PC-3 (cell line): ENCODE measurements around the gene RABGEF1. TPM values are rescaled to one million over a fixed set of nuclear protein-coding genes. Genes with fewer than 3 reads are reported as not detected.
"Not testable (repeated sequence)": the region's sequence is repeated elsewhere in the genome, so short reads cannot be mapped to it uniquely, and the experiment has no call there.

Experiments used
- ATAC-seq: fragments of 200-7000 bp; cut with Tn5 transposase; 2 replicates; pipeline ENCODE4 v1.9.1; 2020; ENCODE audit warnings: mild to moderate bottlenecking, moderate library complexity
- BruUV-seq: library from RNA; stranded (reverse); fragments of 400-500 nt; replicated peaks from 2 replicates; lab custom pipeline; 2021; lab: Mats Ljungman, UMichigan
- CTCF ChIA-PET: fragments of 300-600 bp; sonication (Branson Sonifier 250); formaldehyde crosslinking; loops from one replicate; lab custom pipeline; 2022; ENCODE audit warnings: antibody characterized with exemption; lab: Charles Lee
- POLR2A ChIA-PET: fragments of 300-600 bp; sonication (Branson Sonifier 250); formaldehyde crosslinking; loops from one replicate; lab custom pipeline; 2022; ENCODE audit warnings: antibody characterized with exemption; ENCODE audit not compliant: unreplicated experiment; lab: Charles Lee
- DNase-seq: peaks from one replicate; pipeline ENCODE4 v3.0.0-alpha.2; 2015
- H2AFZ ChIP-seq: fragments of 300-600 bp; sonication (generic); 2 replicates; pipeline ENCODE4 v1.6.0; 2016; ENCODE audit warnings: antibody characterized with exemption, low read length
- H3F3A ChIP-seq: fragments of 300-600 bp; sonication (generic); one replicate; pipeline ENCODE4 v1.6.0; 2017; ENCODE audit warnings: antibody characterized with exemption, low read length, control low read depth, mild to moderate bottlenecking; ENCODE audit not compliant: unreplicated experiment
- H3K27ac ChIP-seq: fragments of 300-600 bp; sonication (generic); 2 replicates; pipeline ENCODE4 v1.5.1; 2016; ENCODE audit warnings: mild to moderate bottlenecking, low read length
- H3K27me3 ChIP-seq: fragments of 300-600 bp; sonication (generic); 2 replicates; pipeline ENCODE4 v1.6.1; 2016; ENCODE audit warnings: low read length, mixed read lengths
- H3K36me3 ChIP-seq: fragments of 300-600 bp; sonication (generic); 2 replicates; pipeline ENCODE4 v1.6.1; 2016; ENCODE audit warnings: low read depth, mixed run types, low read length, mixed read lengths
- H3K4me1 ChIP-seq: fragments of 300-600 bp; sonication (generic); 2 replicates; pipeline ENCODE4 v1.5.1; 2016; ENCODE audit warnings: low read length; ENCODE audit not compliant: insufficient read depth
- H3K4me2 ChIP-seq: fragments of 300-600 bp; sonication (generic); 2 replicates; pipeline ENCODE4 v1.6.0; 2016; ENCODE audit warnings: low read length
- H3K4me3 ChIP-seq: fragments of 300-600 bp; sonication (generic); 2 replicates; pipeline ENCODE4 v1.5.1; 2016; ENCODE audit warnings: mild to moderate bottlenecking, low read length, mixed read lengths
- H3K79me2 ChIP-seq: fragments of 300-600 bp; sonication (generic); 2 replicates; pipeline ENCODE4 v1.6.1; 2017; ENCODE audit warnings: low read length, mixed read lengths
- H3K9ac ChIP-seq: fragments of 300-600 bp; sonication (generic); 2 replicates; pipeline ENCODE4 v1.6.0; 2016; ENCODE audit warnings: mild to moderate bottlenecking, low read length
- H3K9me2 ChIP-seq: fragments of 300-600 bp; sonication (generic); replicated peaks from 2 replicates; pipeline ENCODE4 v1.6.1; 2016; ENCODE audit warnings: mixed run types, low read length, mixed read lengths
- H3K9me3 ChIP-seq: fragments of 300-600 bp; sonication (generic); 2 replicates; pipeline ENCODE4 v1.6.1; 2016; ENCODE audit warnings: low read length, mixed read lengths
- H4K20me1 ChIP-seq: fragments of 300-600 bp; sonication (generic); 2 replicates; pipeline ENCODE4 v1.6.1; 2016; ENCODE audit warnings: low read length, mixed read lengths
- EZH2 ChIP-seq: fragments of 300-600 bp; sonication (generic); IDR thresholded peaks from one replicate; pipeline ENCODE4 v1.6.1; 2017; ENCODE audit warnings: antibody characterized with exemption, mild to moderate bottlenecking, low read length; ENCODE audit not compliant: unreplicated experiment
- EZH2phosphoT487 ChIP-seq: fragments of 300-600 bp; sonication (generic); IDR thresholded peaks from 2 replicates; pipeline ENCODE4 v1.6.1; 2018; ENCODE audit warnings: mild to moderate bottlenecking, antibody characterized with exemption, low read length, borderline replicate concordance
- intact Hi-C: fragments of 100-400 bp; cut with micrococcal nuclease; formaldehyde crosslinking; loops from 2 replicates; pipeline ENCODE4 v1.9.0; 2023
- total RNA-seq: library from RNA; depleted of rRNA; stranded (reverse); fragments of >200 nt; gene quantifications from 2 replicates; pipeline ENCODE4 v1.2.3, GENCODE V29; 2014
- TF ChIP-seq, protein P1 (sequence below): fragments of 300-600 bp; sonication (generic); conservative IDR thresholded peaks from 2 replicates; pipeline ENCODE4 v1.5.1; 2017; ENCODE audit warnings: antibody characterized with exemption, low read depth, mild to moderate bottlenecking, low read length

Gene RABGEF1
- total RNA-seq, 1 experiment from 2014 or later: 19.8 TPM

DNA sequence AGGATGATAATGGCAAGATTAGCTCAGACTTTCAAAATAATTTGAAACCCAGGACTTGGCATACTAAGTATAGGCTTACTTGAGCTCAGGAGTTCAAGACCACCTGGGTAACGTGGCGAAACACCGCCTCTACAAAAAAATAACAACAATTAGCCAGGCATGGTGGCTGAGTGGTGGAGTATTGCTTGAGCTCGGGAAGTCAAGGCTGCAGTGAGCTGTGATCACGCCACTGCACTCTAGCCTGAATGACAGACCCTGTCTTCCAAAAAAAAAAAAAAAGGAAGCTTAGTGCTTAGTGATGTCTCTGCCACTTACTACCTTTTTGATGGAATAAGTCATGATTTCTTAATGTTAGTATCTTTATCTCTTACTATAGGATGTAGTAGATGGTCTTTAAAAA lies 25.5 kb downstream of the RABGEF1 start:
- H4K20me1 ChIP-seq: peaks cover 14% of the 10 kb centered on the region; the same call in 1 of the 2 replicates
- ChIA-PET POLR2A (interaction anchor here (0.6 kb wide), 1 partner anchor 375 kb away, joined by 6 read pairs; no protein-coding TSS in a partner anchor), CTCF (no interaction called here)
- H3K27me3 ChIP-seq: no peaks in the 10 kb centered on the region
- H3K36me3 ChIP-seq: 0 out of 2 replicates have a peak, but pooled peaks cover 3% of the 10 kb centered on the region
- H3K9me2 ChIP-seq: no peaks in the 10 kb centered on the region
- H3K9ac ChIP-seq: no peak overlapping the region
- no peaks in the 10 kb centered on the region for H3F3A ChIP-seq
- no TSS peak for BruUV-seq
- ATAC-seq (no peak), DNase-seq (no peak)
- H3K4me1 ChIP-seq: no peaks in the 10 kb centered on the region
- intact Hi-C loops: no loop called here
- no peak for TF ChIP-seq EZH2phosphoT487
- TF ChIP-seq EZH2: no peak
- TF ChIP-seq, protein P1, sequence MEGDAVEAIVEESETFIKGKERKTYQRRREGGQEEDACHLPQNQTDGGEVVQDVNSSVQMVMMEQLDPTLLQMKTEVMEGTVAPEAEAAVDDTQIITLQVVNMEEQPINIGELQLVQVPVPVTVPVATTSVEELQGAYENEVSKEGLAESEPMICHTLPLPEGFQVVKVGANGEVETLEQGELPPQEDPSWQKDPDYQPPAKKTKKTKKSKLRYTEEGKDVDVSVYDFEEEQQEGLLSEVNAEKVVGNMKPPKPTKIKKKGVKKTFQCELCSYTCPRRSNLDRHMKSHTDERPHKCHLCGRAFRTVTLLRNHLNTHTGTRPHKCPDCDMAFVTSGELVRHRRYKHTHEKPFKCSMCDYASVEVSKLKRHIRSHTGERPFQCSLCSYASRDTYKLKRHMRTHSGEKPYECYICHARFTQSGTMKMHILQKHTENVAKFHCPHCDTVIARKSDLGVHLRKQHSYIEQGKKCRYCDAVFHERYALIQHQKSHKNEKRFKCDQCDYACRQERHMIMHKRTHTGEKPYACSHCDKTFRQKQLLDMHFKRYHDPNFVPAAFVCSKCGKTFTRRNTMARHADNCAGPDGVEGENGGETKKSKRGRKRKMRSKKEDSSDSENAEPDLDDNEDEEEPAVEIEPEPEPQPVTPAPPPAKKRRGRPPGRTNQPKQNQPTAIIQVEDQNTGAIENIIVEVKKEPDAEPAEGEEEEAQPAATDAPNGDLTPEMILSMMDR: no peak
- H3K79me2 ChIP-seq: peaks cover 78% of the 10 kb centered on the region
- no peak overlapping the region for H3K4me2 ChIP-seq
- H3K27ac ChIP-seq: no peak overlapping the region
- no peak overlapping the region for H2AFZ ChIP-seq
- H3K4me3 ChIP-seq: no peak overlapping the region
- H3K9me3 ChIP-seq: no peaks in the 10 kb centered on the region

DNA sequence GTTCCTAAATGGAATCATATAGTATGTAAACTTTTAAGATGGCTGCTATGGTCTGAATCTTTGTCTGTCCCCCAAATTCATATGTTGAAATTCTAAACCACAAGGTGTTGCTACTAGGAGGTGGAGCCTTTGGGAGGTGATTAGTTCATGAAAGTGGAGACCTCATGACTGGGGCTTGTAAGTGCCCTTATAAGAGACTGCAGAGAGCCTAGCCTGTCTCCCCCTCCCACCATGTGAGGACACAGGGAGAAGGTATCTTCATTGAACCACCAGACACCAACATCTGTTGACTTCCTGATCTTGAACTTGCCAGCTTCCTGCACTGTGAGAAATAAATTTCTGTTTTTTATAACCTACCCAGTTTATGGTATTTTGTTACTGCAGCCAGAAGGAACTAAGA lies 27.0 kb downstream of the RABGEF1 start:
- BruUV-seq, H3K4me2 ChIP-seq, H3F3A ChIP-seq, DNase-seq, H3K4me1 ChIP-seq, ATAC-seq, H3K27me3 ChIP-seq, CTCF ChIA-PET, H3K36me3 ChIP-seq, H3K4me3 ChIP-seq, H2AFZ ChIP-seq, H3K27ac ChIP-seq, intact Hi-C loops, H3K9me2 ChIP-seq, H3K9ac ChIP-seq, H3K9me3 ChIP-seq, POLR2A ChIA-PET: not testable (repeated sequence)
- Histone ChIP-seq H4K20me1 (peaks cover 19% of the 10 kb centered on the region; the same call in 1 of the 2 replicates), H3K79me2 (peaks cover 79% of the 10 kb centered on the region)

DNA sequence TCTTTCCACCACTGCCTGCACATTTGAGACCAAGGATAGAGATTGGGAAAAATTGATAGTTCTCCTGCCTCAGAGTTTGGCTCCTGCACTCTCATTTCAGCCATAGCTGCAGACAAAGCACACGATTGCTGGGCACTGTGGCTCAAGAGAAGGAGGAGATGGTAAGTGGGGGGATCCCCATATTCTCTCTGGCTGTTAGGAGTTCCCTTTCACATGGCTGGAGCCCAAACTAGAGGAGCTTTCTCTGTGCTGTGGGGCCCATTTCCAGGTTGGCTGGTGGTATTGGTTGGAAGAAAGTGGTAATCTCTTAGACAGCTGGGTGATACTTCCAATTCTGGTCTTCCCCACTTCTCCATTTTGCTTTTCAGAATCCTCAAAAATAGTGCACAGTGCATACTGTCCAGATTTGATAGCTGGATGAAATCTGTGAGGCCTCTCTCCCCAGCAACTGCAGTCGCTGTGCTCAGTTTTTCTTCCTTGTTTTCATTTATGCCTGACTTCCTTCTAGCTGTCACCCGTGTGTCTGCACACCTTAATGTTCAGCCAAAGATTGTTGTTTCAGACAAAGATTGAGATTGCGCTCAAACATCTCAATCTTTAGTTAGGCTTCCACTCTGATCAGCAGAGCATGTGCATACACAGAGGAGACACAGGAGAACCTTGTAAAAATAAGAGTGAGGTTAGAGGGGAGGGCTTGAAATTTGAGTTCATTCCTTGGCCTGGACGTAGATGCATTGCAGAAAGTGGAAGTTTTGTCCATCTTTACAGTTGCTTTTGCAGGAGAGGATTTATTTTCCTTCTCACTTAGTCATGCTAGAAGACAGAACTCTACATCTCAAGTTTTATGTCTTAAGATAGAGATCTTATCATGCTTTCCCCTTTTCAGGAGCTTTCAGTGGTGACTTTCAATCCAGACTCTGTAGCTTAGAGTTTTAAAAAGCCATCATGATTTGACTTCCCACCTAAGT lies 28.6 kb downstream of the RABGEF1 start:
- ChIA-PET POLR2A (no interaction called here), CTCF (no interaction called here)
- Histone ChIP-seq H3K36me3 (peaks cover 3% of the 10 kb centered on the region; the same call in 1 of the 2 replicates), H3K4me2 (no peak overlapping the region), H2AFZ (no peak overlapping the region), H3K27ac (no peak overlapping the region), H3K27me3 (no peaks in the 10 kb centered on the region), H4K20me1 (peaks cover 26% of the 10 kb centered on the region), H3K4me3 (no peak overlapping the region), H3F3A (peaks cover 4% of the 10 kb centered on the region), H3K9ac (no peak overlapping the region), H3K79me2 (peaks cover 81% of the 10 kb centered on the region), H3K4me1 (peaks cover 10% of the 10 kb centered on the region), H3K9me2 (no peaks in the 10 kb centered on the region), H3K9me3 (no peaks in the 10 kb centered on the region)
- DNase-seq (no peak), ATAC-seq (no peak)
- no TSS peak for BruUV-seq
- intact Hi-C loops: no loop called here
- TF ChIP-seq EZH2: no peak
- TF ChIP-seq EZH2phosphoT487: no peak
- TF ChIP-seq, protein P1: no peak
